CD4-positive, alpha-beta T cell treated with Interferon alpha-2 for 1 hour (primary cell): ENCODE measurements around the gene HBG2.
"Not testable (repeated sequence)": the region's sequence is repeated elsewhere in the genome, so short reads cannot be mapped to it uniquely, and the experiment has no call there.

ENCODE experiments used
- DNase-seq, 2 donors: peaks; one replicate each; pipeline ENCODE4 v3.0.0-alpha.2; 2020 to 2022

Gene HBG2

GRCh38 chr11:5254646-5255413, at the start of gene HBG2:
HBG2 (minus strand) TSS chr11:5254781; CDS start chr11:5254728, 53 bp downstream.
- DNase-seq: not testable (repeated sequence)

DNA sequence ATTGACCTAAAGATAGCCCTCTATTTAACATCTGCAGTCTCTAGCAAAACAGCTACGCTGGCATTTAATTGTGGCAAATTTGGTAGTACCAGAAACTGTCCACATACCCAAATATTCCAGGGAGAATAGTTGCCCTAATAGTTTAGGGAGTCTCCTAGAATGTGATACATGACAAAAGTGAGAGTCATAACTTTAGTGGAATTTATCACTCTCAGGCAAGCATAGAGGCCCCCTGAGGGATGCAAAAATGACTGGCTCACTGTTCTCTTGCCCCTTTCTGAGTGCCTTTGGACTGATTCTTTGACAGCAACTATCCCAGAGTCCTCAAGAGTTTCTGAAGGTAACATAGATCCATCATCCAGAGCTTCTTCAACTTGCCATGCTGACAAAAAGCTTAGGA, 49.5 kb upstream of the HBG2 start:
- DNase-seq: no peak

DNA sequence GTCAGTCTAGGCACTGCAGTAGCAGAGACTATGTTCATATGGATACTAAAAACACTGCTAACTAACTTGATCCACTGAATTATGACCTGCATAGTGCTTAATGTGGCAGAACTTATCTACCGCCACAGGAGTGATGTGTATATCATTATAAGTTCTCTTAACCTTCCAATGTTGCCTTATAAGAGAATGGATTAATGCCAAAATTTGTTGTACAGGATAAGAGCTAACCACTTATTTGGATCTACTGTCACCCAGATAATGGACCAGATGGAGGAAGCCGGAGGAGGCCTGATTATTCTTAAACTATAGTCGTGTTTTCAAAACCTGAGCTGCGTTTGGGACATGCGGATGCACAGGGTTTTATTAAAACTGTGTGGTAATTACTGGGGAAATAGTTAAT, 49.0 kb upstream of the HBG2 start:
- no peak for DNase-seq

DNA sequence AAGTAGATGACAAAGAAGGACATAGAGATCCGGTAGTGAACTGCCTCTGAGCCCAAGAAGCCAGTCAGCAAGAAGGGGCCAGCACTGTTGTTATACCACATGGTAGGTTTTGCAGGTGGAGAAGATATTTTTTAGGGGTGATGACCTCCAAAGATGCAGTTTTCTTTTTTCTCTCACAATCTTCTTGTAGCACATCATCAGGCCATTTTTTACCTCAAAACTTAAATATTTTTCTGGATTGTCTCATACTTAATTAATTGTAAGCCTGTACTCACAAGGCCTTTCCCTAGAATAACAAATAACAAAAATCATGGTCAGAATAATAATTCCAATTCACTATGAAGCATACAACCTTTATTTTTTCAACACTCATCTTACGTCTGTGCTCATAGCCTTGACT, 47.3 kb upstream of the HBG2 start, which contains the start of gene OR51B4:
Gene OR51B4 (minus strand): TSS at position 101 of the 400 bp plus-strand sequence. CDS start 0 bp downstream, at position 101.
- DNase-seq: no peak

- no peak for DNase-seq
These were observed 45.7 kb upstream of the HBG2 start for GRCh38 chr11:5300251-5300650.

DNA sequence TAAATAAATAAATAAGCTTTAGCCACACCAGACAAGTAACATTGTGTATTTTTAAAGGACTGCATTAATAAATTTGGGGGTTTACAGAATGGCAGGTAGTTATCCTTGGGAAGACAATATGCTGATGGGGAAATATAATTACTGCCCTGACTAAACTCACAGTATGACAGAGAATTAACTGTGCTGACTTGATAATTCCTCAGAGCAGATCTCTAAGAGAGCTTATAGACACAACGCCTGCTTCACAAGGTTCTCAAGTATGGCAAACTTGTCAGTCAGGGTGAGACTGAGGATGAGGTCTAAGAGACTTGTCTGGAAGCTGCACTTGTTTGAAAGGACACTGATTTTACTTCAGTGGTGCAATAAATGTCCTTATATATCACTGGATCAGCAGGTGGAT, 43.9 kb upstream of the HBG2 start:
- DNase-seq: no peak

GRCh38 chr11:5297721-5298323, 43.2 kb upstream of the HBG2 start:
- DNase-seq: no peak

DNA sequence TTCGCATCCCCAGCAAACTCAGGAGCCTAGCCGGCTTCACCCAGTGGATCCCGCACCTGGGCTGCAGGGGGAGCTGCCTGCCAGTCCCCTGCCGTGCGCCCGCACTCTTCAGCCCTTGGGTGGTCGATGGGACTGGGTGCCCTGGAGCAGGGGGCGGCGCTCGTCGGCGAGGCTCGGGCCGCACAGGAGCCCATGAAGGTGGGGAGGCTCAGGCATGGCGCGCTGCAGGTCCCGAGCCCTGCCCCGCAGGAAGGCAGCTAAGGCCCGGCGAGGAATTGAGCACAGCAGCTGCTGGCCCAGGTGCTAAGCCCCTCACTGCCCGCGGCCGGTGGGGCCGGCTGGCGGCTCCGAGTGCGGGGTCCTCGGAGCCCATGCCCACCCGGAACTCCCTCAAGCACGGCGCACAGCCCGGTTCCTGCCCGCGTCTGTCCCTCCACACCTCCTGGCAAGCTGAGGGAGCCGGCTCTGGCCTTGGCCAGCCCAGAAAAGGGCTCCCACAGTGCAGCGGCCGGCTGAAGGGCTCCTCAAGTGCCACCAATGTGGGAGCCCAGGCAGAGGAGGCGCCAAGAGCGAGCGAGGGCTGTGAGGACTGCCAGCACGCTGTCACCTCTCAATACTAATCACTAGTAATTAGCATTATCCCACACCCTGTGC, 39.9 kb upstream of the HBG2 start:
- DNase-seq: not testable (repeated sequence)

- DNase-seq: no peak
These were observed 38.4 kb upstream of the HBG2 start for GRCh38 chr11:5293028-5293427.

DNA sequence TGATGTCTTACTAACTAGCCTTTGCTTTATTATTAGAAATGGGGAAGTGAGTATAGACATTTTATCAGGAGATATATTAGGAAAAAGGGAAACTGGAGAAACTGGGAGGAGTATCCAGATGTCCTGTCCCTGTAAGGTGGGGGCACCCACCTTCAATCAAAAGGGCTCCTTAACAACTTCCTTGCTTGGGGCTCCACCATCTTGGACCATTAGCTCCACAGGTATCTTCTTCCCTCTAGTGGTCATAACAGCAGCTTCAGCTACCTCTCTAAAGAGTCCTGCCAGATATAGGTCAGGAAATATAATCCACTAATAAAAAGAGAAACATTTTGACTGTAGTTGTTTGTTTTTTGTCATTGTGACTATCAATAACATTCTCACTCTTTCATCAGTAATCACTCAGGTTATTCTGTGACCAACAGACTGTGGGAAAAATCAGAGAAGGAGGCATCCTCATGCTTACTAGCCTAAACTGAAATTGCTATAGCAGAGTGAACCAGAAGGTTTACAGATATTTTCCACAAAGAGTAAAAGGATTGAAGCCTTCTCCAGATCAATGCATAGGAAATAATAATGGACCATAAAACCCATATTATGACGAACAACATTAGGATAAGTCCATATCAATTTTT, 36.7 kb upstream of the HBG2 start:
- DNase-seq: no peak

DNA sequence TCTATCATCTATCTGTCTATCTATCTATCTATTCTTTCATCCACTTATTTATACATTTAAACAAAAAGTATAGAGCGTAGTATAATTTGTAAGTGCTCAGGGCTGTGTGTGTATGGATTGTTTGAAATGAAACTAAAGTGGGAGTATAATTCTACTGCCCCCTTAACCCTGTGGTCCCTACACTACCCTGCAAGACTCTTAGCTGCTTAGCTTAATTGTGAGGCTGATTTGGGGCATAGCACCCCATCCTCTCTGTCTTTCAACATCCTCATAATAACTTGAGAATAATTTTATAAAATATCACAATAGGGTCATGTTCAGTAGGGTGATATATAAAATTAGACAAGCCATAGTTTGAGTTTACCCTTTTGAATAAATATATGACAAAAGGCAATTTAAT, 35.5 kb upstream of the HBG2 start:
- no peak for DNase-seq

- no peak for DNase-seq
These were observed 35.1 kb upstream of the HBG2 start for GRCh38 chr11:5289696-5290095.

- DNase-seq: no peak
These were observed 34.4 kb upstream of the HBG2 start for GRCh38 chr11:5288906-5289550.

GRCh38 chr11:5288108-5288905, 33.7 kb upstream of the HBG2 start:
- DNase-seq: no peak

- DNase-seq: no peak
These were observed 32.3 kb upstream of the HBG2 start for GRCh38 chr11:5286901-5287300.

GRCh38 chr11:5286351-5286750, 31.8 kb upstream of the HBG2 start:
- no peak for DNase-seq

DNA sequence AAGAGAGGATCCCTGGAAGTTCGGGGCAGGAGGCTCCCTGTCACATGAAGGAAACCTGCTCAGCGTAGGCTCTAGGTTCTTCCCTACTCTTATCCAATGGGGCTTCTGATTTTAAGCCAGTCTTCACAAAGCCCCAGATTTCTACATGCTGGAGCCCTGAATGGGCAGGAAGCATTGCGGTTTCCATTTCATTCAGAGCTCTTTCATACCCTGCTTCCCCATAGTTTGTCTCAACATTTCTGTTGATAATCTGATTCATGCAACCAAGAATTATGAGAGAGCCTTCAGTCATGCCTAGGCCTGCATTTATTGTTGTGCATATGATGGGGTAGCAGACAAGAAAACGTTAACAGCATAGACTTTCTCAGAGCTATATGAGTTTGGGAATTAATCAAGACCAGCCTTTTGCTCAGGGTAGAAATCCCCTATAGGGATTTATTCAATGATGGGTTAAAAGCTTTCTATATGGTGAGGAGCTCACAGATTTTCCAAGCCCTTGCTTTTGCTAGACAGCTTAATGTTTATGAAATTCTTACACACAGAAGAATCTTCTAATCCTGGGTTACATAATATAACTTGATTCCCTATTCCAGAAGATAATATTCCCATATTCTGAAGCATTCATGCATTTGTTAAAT, 31.2 kb upstream of the HBG2 start:
- no peak for DNase-seq

DNA sequence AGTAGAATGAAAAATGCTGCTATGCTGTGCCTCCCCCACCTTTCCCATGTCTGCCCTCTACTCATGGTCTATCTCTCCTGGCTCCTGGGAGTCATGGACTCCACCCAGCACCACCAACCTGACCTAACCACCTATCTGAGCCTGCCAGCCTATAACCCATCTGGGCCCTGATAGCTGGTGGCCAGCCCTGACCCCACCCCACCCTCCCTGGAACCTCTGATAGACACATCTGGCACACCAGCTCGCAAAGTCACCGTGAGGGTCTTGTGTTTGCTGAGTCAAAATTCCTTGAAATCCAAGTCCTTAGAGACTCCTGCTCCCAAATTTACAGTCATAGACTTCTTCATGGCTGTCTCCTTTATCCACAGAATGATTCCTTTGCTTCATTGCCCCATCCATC, 30.1 kb upstream of the HBG2 start:
- DNase-seq: no peak

- DNase-seq: no peak
These were observed 29.3 kb upstream of the HBG2 start for GRCh38 chr11:5283882-5284281.

GRCh38 chr11:5283086-5283485, 28.5 kb upstream of the HBG2 start:
- no peak for DNase-seq

DNA sequence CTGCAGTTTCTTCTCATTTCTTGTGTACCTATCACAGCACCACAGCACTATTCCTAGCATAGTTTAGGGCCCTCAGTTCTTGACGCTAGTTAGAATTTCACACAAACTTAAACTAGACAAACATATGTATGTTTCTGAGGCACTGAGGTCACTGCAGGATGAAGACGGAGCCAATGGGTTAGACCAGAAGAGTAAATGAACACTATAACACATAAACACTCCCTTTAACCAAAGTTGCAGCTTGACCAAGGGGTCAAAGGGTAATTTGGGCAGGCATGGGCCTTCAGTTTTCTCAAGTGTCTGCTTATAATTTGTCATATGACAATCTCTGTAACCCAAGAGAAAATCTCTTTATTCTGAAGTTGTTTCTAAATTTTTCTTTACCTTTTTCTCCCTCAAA, 28.0 kb upstream of the HBG2 start:
- DNase-seq: no peak

- no peak for DNase-seq
These were observed 27.0 kb upstream of the HBG2 start for GRCh38 chr11:5281596-5281995.
